HepG2 (cell line): ENCODE measurements around the gene LPCAT4. TPM values are rescaled to one million over a fixed set of nuclear protein-coding genes. Genes with fewer than 3 reads are reported as not detected.

ENCODE experiments used
- DPF2 ChIP-seq: sonication (generic); formaldehyde crosslinking; IDR thresholded peaks from 2 replicates; pipeline ENCODE4 v1.4.0; 2020; ENCODE audit warnings: mild to moderate bottlenecking, low read depth, missing genetic modification reagents, borderline replicate concordance
- GABPB1 ChIP-seq: IDR thresholded peaks from 2 replicates; pipeline ENCODE4 v1.6.1; 2016; ENCODE audit warnings: mild to moderate bottlenecking, missing genetic modification reagents, moderate library complexity, missing compliant biosample characterization
- HNRNPL ChIP-seq: fragments of 200-400 bp; formaldehyde crosslinking; IDR thresholded peaks from 2 replicates; pipeline ENCODE4 v1.6.1; 2017; ENCODE audit warnings: mild to moderate bottlenecking, low read depth, low read length
- HOXA7 ChIP-seq: sonication (generic); formaldehyde crosslinking; IDR thresholded peaks from 2 replicates; pipeline ENCODE4 v1.8.1; 2022; ENCODE audit warnings: mild to moderate bottlenecking, missing genetic modification reagents, moderate library complexity
- PHF5A ChIP-seq: IDR thresholded peaks from one replicate; pipeline ENCODE4 v1.6.1; 2018; ENCODE audit warnings: low read depth, missing genetic modification reagents; ENCODE audit not compliant: unreplicated experiment
- PPARG ChIP-seq: conservative IDR thresholded peaks from 2 replicates; pipeline ENCODE4 v1.6.1; 2016; ENCODE audit warnings: missing biosample characterization, missing genetic modification reagents
- YEATS4 ChIP-seq: sonication (generic); formaldehyde crosslinking; IDR thresholded peaks from 2 replicates; pipeline ENCODE4 v1.4.0; 2020; ENCODE audit warnings: missing genetic modification reagents, borderline replicate concordance
- ZBTB7A ChIP-seq: sonication (generic); formaldehyde crosslinking; IDR thresholded peaks from 2 replicates; pipeline ENCODE4 v1.8.0; 2022; ENCODE audit warnings: mild to moderate bottlenecking, missing genetic modification reagents
- ZNF160 ChIP-seq: sonication (generic); formaldehyde crosslinking; IDR thresholded peaks from 2 replicates; pipeline ENCODE4 v1.8.0; 2022; ENCODE audit warnings: mild to moderate bottlenecking, inconsistent platforms, missing genetic modification reagents
- ZNF234 ChIP-seq: sonication (generic); formaldehyde crosslinking; conservative IDR thresholded peaks from 2 replicates; pipeline ENCODE4 v1.5.1; 2020; ENCODE audit warnings: mild to moderate bottlenecking, missing genetic modification reagents
- ZNF331 ChIP-seq: sonication (generic); formaldehyde crosslinking; IDR thresholded peaks from 2 replicates; pipeline ENCODE4 v1.4.0; 2020; ENCODE audit warnings: missing genetic modification reagents
- ZNF569 ChIP-seq: sonication (generic); formaldehyde crosslinking; IDR thresholded peaks from 2 replicates; pipeline ENCODE4 v1.5.0; 2020; ENCODE audit warnings: mild to moderate bottlenecking, missing genetic modification reagents, moderate library complexity, borderline replicate concordance
- ZNF720 ChIP-seq: sonication (generic); formaldehyde crosslinking; IDR thresholded peaks from 2 replicates; pipeline ENCODE4 v1.4.0; 2020; ENCODE audit warnings: missing genetic modification reagents
- ZNF780A ChIP-seq: sonication (generic); formaldehyde crosslinking; IDR thresholded peaks from 2 replicates; pipeline ENCODE4 v1.8.0; 2022; ENCODE audit warnings: mild to moderate bottlenecking, missing genetic modification reagents, moderate library complexity
- ZNF883 ChIP-seq: sonication (generic); formaldehyde crosslinking; IDR thresholded peaks from 2 replicates; pipeline ENCODE4 v1.5.1; 2020; ENCODE audit warnings: mild to moderate bottlenecking, missing genetic modification reagents; ENCODE audit errors: not compliant biosample characterization
- ZSCAN9 ChIP-seq: IDR thresholded peaks from 2 replicates; pipeline ENCODE4 v1.6.1; 2016; ENCODE audit warnings: borderline replicate concordance
- polyA plus RNA-seq, 8 experiments: library from polyadenylated mRNA; depleted of rRNA in 3 of 8; stranded (reverse) in 7 of 8; unstranded in 1 of 8; fragments of >200 nt; fragmentation: Illumina TruSeq in 4 of 8; extraction: Trizol in 4 of 8; gene quantifications; 2 replicates each; pipeline versions ENCODE4 v1.2.1 to v1.2.3, GENCODE V29; 2011 to 2016; ENCODE audit warnings: low read depth in 4 of 8, missing spikeins in 1 of 8, mixed read lengths in 1 of 8; ENCODE audit not compliant: insufficient read depth in 1 of 8
- total RNA-seq, 5 experiments: library from RNA; depleted of rRNA; stranded (reverse); fragments of >200 nt; fragmentation: Illumina TruSeq; extraction: Trizol; gene quantifications; 2 replicates each; pipeline ENCODE4 v1.2.3, GENCODE V29; 2016; ENCODE audit warnings: low read depth in 1 of 5
- TF ChIP-seq, protein P1 (sequence below): sonication (generic); formaldehyde crosslinking; IDR thresholded peaks from 2 replicates; pipeline ENCODE4 v1.4.0; 2020; ENCODE audit warnings: missing genetic modification reagents, mild to moderate bottlenecking, borderline replicate concordance
- TF ChIP-seq, protein P2 (sequence below): sonication (generic); formaldehyde crosslinking; IDR thresholded peaks from 2 replicates; pipeline ENCODE4 v1.4.0; 2020; ENCODE audit warnings: missing genetic modification reagents
- TF ChIP-seq, protein P3 (sequence below): sonication (generic); formaldehyde crosslinking; IDR thresholded peaks from 2 replicates; pipeline ENCODE4 v1.8.0; 2022; ENCODE audit warnings: mild to moderate bottlenecking, missing genetic modification reagents, moderate library complexity
- TF ChIP-seq, protein P4 (sequence below): sonication (generic); formaldehyde crosslinking; IDR thresholded peaks from 2 replicates; pipeline ENCODE4 v1.8.1; 2022; ENCODE audit warnings: mild to moderate bottlenecking, missing genetic modification reagents

LPCAT4 gene
- total and polyA plus RNA-seq, 2 of the 13 experiments (the other 11 are each of a cell fraction or from before 2014, with no cell fraction given) = 8.1 to 57.1 TPM

DNA sequence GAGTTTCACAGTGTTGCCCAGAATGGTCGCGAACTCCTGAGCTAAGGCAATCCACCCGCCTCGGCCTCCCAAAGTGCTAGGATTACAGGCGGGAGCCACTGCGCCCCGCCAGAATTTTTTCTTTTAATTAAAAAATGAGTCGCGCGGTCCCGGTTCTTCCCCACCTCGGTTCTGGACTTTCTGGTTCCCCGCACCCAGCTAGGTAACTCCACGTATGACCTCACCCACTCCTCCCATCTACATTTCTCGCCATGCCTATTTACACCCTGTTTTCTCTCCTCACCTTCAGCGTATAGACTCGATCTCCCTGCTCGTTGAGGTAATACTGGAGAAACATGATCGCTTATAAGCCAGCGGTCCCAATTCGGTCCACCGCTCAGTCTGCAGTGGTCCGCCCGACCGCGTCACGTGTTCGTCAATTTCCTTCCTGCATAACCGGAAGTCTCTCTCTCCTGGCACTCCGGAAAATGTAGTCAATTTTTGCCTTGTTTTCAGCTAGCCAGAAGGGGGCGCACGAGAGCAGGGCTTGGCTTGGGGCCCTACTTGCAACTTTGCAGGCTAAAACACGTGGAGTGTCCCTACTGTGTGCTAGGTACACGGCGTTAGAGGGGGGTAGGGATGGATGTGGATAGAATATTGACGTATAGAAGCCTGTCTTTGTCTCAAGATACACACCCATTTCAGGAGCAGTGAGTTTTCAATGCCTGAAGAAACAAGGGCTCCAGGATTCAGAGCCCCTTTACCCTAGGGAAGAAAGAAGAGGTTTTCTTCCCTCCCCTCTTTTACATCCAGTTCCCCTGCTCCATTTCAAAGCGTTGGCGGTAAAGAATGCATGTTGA lies 24.0 kb downstream of the LPCAT4 start, which contains the start of the genes NOP10 and NUTM1 (continued):
- peak; percentile 66; the same call in 1 of the 2 replicates for TF ChIP-seq ZNF331 (CRISPR knock-in tag)
- peak; percentile 50 for TF ChIP-seq ZNF883 (CRISPR knock-in tag)
- TF ChIP-seq, protein P1, sequence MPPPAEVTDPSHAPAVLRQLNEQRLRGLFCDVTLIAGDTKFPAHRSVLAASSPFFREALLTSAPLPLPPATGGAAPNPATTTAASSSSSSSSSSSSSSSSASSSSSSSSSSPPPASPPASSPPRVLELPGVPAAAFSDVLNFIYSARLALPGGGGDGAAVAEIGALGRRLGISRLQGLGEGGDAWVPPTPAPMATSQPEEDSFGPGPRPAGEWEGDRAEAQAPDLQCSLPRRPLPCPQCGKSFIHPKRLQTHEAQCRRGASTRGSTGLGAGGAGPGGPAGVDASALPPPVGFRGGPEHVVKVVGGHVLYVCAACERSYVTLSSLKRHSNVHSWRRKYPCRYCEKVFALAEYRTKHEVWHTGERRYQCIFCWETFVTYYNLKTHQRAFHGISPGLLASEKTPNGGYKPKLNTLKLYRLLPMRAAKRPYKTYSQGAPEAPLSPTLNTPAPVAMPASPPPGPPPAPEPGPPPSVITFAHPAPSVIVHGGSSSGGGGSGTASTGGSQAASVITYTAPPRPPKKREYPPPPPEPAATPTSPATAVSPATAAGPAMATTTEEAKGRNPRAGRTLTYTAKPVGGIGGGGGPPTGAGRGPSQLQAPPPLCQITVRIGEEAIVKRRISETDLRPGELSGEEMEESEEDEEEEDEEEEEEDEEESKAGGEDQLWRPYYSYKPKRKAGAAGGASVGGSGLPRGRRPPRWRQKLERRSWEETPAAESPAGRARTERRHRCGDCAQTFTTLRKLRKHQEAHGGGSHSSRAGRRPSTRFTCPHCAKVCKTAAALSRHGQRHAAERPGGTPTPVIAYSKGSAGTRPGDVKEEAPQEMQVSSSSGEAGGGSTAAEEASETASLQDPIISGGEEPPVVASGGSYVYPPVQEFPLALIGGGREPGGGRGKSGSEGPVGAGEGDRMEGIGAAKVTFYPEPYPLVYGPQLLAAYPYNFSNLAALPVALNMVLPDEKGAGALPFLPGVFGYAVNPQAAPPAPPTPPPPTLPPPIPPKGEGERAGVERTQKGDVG (CRISPR knock-in tag) = 0 out of 2 replicates have a peak, but pooled peaks have one; percentile 39
- no peak for TF ChIP-seq PHF5A (CRISPR knock-in tag)
- TF ChIP-seq GABPB1 = peak; percentile 92
- TF ChIP-seq, protein P2, sequence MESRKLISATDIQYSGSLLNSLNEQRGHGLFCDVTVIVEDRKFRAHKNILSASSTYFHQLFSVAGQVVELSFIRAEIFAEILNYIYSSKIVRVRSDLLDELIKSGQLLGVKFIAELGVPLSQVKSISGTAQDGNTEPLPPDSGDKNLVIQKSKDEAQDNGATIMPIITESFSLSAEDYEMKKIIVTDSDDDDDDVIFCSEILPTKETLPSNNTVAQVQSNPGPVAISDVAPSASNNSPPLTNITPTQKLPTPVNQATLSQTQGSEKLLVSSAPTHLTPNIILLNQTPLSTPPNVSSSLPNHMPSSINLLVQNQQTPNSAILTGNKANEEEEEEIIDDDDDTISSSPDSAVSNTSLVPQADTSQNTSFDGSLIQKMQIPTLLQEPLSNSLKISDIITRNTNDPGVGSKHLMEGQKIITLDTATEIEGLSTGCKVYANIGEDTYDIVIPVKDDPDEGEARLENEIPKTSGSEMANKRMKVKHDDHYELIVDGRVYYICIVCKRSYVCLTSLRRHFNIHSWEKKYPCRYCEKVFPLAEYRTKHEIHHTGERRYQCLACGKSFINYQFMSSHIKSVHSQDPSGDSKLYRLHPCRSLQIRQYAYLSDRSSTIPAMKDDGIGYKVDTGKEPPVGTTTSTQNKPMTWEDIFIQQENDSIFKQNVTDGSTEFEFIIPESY (CRISPR knock-in tag) = peak; percentile 89
- no peak for TF ChIP-seq PPARG (CRISPR knock-in tag)
- TF ChIP-seq ZNF780A (CRISPR knock-in tag) = no peak
- TF ChIP-seq ZNF720 (CRISPR knock-in tag) = no peak
- TF ChIP-seq, protein P3, sequence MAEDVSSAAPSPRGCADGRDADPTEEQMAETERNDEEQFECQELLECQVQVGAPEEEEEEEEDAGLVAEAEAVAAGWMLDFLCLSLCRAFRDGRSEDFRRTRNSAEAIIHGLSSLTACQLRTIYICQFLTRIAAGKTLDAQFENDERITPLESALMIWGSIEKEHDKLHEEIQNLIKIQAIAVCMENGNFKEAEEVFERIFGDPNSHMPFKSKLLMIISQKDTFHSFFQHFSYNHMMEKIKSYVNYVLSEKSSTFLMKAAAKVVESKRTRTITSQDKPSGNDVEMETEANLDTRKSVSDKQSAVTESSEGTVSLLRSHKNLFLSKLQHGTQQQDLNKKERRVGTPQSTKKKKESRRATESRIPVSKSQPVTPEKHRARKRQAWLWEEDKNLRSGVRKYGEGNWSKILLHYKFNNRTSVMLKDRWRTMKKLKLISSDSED = no peak
- peak; percentile 83; the same call in 1 of the 2 replicates for TF ChIP-seq ZSCAN9 (CRISPR knock-in tag)
- TF ChIP-seq ZBTB7A (CRISPR knock-in tag) = no peak
- peak; percentile 90 for TF ChIP-seq YEATS4 (CRISPR knock-in tag)
- TF ChIP-seq, protein P4, sequence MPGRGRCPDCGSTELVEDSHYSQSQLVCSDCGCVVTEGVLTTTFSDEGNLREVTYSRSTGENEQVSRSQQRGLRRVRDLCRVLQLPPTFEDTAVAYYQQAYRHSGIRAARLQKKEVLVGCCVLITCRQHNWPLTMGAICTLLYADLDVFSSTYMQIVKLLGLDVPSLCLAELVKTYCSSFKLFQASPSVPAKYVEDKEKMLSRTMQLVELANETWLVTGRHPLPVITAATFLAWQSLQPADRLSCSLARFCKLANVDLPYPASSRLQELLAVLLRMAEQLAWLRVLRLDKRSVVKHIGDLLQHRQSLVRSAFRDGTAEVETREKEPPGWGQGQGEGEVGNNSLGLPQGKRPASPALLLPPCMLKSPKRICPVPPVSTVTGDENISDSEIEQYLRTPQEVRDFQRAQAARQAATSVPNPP = peak; percentile 61; the same call in 1 of the 2 replicates
- no peak for TF ChIP-seq HOXA7 (CRISPR knock-in tag)
- no peak for TF ChIP-seq ZNF234 (CRISPR knock-in tag)
- TF ChIP-seq HNRNPL = no peak
- no peak for TF ChIP-seq ZNF569 (CRISPR knock-in tag)
- no peak for TF ChIP-seq DPF2 (CRISPR knock-in tag)
- no peak; the same call in 1 of the 2 replicates for TF ChIP-seq ZNF160 (CRISPR knock-in tag)
